ENCODE measurements around the gene TXLNB.

DNA sequence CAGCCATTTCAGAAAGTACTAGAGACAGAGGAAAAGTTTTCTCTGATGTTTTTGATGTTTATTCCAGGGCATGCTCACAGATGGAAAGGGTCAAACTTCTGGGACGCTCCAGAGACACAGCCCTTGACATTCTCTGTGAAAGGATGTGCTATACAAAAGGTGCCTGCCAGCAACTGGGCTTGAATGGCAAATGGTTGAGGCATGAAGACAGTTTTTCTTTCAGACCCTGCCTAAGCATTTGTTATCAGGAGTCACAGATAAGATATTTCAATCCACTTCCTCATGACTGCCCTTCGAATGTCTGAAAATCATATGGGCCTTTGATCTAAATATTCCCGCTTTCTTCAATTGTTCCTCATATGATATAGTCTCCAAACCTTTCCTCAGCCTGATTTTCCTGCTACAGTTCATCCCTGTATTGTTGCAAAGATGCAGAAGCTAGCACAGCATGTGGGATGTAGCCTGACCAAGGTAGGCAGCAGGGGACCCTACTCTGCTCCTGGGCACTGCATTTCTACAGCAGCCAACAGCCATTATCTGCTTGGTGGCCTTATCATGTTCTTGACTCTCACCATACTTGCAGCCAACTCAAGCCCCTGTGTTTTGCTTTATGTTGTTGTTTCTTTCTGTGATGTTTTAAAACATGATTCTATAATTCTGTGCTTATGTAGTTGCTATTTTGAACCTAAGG, 14.6 kb upstream of the TXLNB start:
- no peak for TF ChIP-seq POLR2AphosphoS5 (IDR thresholded peaks at IDR 0.05; ENCODE audit: low read depth)
- TF ChIP-seq, protein P1, sequence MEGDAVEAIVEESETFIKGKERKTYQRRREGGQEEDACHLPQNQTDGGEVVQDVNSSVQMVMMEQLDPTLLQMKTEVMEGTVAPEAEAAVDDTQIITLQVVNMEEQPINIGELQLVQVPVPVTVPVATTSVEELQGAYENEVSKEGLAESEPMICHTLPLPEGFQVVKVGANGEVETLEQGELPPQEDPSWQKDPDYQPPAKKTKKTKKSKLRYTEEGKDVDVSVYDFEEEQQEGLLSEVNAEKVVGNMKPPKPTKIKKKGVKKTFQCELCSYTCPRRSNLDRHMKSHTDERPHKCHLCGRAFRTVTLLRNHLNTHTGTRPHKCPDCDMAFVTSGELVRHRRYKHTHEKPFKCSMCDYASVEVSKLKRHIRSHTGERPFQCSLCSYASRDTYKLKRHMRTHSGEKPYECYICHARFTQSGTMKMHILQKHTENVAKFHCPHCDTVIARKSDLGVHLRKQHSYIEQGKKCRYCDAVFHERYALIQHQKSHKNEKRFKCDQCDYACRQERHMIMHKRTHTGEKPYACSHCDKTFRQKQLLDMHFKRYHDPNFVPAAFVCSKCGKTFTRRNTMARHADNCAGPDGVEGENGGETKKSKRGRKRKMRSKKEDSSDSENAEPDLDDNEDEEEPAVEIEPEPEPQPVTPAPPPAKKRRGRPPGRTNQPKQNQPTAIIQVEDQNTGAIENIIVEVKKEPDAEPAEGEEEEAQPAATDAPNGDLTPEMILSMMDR (IDR thresholded peaks at IDR 0.05; ENCODE audit: insufficient read depth, low read length): no peak
- TF ChIP-seq, protein P2, sequence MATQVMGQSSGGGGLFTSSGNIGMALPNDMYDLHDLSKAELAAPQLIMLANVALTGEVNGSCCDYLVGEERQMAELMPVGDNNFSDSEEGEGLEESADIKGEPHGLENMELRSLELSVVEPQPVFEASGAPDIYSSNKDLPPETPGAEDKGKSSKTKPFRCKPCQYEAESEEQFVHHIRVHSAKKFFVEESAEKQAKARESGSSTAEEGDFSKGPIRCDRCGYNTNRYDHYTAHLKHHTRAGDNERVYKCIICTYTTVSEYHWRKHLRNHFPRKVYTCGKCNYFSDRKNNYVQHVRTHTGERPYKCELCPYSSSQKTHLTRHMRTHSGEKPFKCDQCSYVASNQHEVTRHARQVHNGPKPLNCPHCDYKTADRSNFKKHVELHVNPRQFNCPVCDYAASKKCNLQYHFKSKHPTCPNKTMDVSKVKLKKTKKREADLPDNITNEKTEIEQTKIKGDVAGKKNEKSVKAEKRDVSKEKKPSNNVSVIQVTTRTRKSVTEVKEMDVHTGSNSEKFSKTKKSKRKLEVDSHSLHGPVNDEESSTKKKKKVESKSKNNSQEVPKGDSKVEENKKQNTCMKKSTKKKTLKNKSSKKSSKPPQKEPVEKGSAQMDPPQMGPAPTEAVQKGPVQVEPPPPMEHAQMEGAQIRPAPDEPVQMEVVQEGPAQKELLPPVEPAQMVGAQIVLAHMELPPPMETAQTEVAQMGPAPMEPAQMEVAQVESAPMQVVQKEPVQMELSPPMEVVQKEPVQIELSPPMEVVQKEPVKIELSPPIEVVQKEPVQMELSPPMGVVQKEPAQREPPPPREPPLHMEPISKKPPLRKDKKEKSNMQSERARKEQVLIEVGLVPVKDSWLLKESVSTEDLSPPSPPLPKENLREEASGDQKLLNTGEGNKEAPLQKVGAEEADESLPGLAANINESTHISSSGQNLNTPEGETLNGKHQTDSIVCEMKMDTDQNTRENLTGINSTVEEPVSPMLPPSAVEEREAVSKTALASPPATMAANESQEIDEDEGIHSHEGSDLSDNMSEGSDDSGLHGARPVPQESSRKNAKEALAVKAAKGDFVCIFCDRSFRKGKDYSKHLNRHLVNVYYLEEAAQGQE (IDR thresholded peaks at IDR 0.05; ENCODE audit: insufficient replicate concordance, low read depth): no peak
